Measurements from ENCODE around the gene HTR7.

Gene HTR7

GRCh38 chr10:90800232-90800796 is 57.5 kb downstream of the HTR7 start:
- Histone ChIP-seq H3K4me2 (ENCODE audit: low read depth, low read length, poor library complexity, severe bottlenecking) (no peak overlapping the region), H3F3A (ENCODE audit: insufficient read depth) (no peaks in the 10 kb centered on the region), H3K27me3 (ENCODE audit: low read length) (no peaks in the 10 kb centered on the region), H3K79me2 (ENCODE audit: insufficient read depth, low read length) (no peaks in the 10 kb centered on the region), H3K9ac (ENCODE audit: low read length) (no peak overlapping the region), H4K20me1 (ENCODE audit: low read depth, low read length) (no peaks in the 10 kb centered on the region), H3K9me2 (replicated peaks; ENCODE audit: insufficient read depth, low read length) (no peaks in the 10 kb centered on the region), H3K4me3 (ENCODE audit: insufficient read depth, low read length, poor library complexity, severe bottlenecking) (no peak overlapping the region), H3K36me3 (ENCODE audit: low read length) (no peaks in the 10 kb centered on the region), H3K27ac (ENCODE audit: low read depth, low read length) (no peak overlapping the region), H3K9me3 (ENCODE audit: insufficient read depth, low read length) (no peaks in the 10 kb centered on the region), H2AFZ (ENCODE audit: low read depth, low read length, severe bottlenecking) (no peak overlapping the region)
- no peak for TF ChIP-seq CTCF (IDR thresholded peaks at IDR 0.05; ENCODE audit: insufficient read depth, low read length, poor library complexity, severe bottlenecking)
- TF ChIP-seq EZH2phosphoT487 (conservative IDR thresholded peaks at IDR 0.05; ENCODE audit: low read length), result no peak

GRCh38 chr10:90799172-90799571 is 58.7 kb downstream of the HTR7 start:
- no peaks in the 10 kb centered on the region for H3K36me3 ChIP-seq (ENCODE audit: low read length)
- no peaks in the 10 kb centered on the region for H3K9me3 ChIP-seq (ENCODE audit: insufficient read depth, low read length)
- no peaks in the 10 kb centered on the region for H3K79me2 ChIP-seq (ENCODE audit: insufficient read depth, low read length)
- H4K20me1 ChIP-seq (ENCODE audit: low read depth, low read length), result no peaks in the 10 kb centered on the region
- no peak overlapping the region for H3K9ac ChIP-seq (ENCODE audit: low read length)
- no peak overlapping the region for H3K27ac ChIP-seq (ENCODE audit: low read depth, low read length)
- TF ChIP-seq CTCF (IDR thresholded peaks at IDR 0.05; ENCODE audit: insufficient read depth, low read length, poor library complexity, severe bottlenecking) (no peak), EZH2phosphoT487 (conservative IDR thresholded peaks at IDR 0.05; ENCODE audit: low read length) (no peak)
- H3K4me2 ChIP-seq (ENCODE audit: low read depth, low read length, poor library complexity, severe bottlenecking), result no peak overlapping the region
- H3K27me3 ChIP-seq (ENCODE audit: low read length), result no peaks in the 10 kb centered on the region
- H2AFZ ChIP-seq (ENCODE audit: low read depth, low read length, severe bottlenecking), result no peak overlapping the region
- no peaks in the 10 kb centered on the region for H3K9me2 ChIP-seq (replicated peaks; ENCODE audit: insufficient read depth, low read length)
- no peaks in the 10 kb centered on the region for H3F3A ChIP-seq (ENCODE audit: insufficient read depth)
- H3K4me3 ChIP-seq (ENCODE audit: insufficient read depth, low read length, poor library complexity, severe bottlenecking), result no peak overlapping the region

- Histone ChIP-seq H4K20me1 (ENCODE audit: low read depth, low read length) (no peaks in the 10 kb centered on the region), H3K9me3 (ENCODE audit: insufficient read depth, low read length) (no peaks in the 10 kb centered on the region), H3K9ac (ENCODE audit: low read length) (no peak overlapping the region), H3K36me3 (ENCODE audit: low read length) (no peaks in the 10 kb centered on the region), H3K27ac (ENCODE audit: low read depth, low read length) (no peak overlapping the region), H3F3A (ENCODE audit: insufficient read depth) (no peaks in the 10 kb centered on the region), H3K9me2 (replicated peaks; ENCODE audit: insufficient read depth, low read length) (no peaks in the 10 kb centered on the region), H3K4me2 (ENCODE audit: low read depth, low read length, poor library complexity, severe bottlenecking) (no peak overlapping the region), H3K4me3 (ENCODE audit: insufficient read depth, low read length, poor library complexity, severe bottlenecking) (no peak overlapping the region), H2AFZ (ENCODE audit: low read depth, low read length, severe bottlenecking) (no peak overlapping the region), H3K27me3 (ENCODE audit: low read length) (no peaks in the 10 kb centered on the region), H3K79me2 (ENCODE audit: insufficient read depth, low read length) (no peaks in the 10 kb centered on the region)
- TF ChIP-seq EZH2phosphoT487 (conservative IDR thresholded peaks at IDR 0.05; ENCODE audit: low read length) (no peak), CTCF (IDR thresholded peaks at IDR 0.05; ENCODE audit: insufficient read depth, low read length, poor library complexity, severe bottlenecking) (no peak)
Measured at GRCh38 chr10:90798482-90798881, 59.4 kb downstream of the HTR7 start.

Measured in SU-DHL-6 (cell line).